ENCODE data around the gene FAM193A.
"Not testable (repeated sequence)": the region's sequence is repeated elsewhere in the genome, so short reads cannot be mapped to it uniquely, and the experiment has no call there.

FAM193A gene

DNA sequence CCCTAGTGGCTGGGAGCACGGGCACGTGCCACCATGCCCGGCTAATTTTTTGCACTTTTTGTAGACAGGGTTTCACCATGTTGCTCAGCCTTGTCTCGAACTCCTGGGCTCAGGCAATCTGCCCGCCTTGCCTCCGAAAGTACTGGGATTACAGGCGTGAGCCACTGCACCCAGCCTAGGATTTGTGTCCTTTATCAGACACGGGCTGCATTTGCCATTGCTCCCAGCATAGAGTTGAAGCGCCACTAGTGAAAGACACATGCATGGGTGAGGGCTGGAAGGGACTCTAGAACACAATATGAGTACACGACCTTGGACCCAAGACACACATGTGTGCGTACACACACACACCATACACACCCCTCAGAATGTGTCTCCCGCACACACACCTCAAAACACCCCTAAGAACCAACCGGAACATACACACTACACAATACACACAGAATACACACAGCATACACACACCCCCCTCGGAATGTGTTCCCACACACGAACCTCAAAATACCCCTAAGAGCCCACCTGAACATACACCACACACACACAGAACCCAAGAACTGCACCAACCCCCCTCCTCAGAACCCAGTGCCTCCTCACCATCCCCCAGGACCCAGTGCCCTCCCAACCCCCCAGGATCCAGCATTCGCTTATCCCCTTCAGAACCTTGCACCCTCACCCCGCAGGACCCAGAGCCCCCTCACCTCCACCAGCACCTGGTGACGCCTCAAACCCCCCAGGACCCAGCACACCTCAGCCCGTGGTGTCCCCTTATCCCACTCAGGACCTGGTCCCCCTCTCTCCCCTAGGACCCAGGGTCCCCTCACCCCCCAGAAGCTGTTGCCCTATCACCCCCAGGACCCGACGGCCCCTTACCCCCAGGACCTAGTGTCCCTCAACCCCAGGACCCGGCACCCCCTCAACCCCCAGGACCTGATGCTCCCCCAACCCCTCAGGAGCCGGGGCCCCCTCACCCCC, 218.7 kb downstream of the FAM193A start:
- DNase-seq = no peak

DNA sequence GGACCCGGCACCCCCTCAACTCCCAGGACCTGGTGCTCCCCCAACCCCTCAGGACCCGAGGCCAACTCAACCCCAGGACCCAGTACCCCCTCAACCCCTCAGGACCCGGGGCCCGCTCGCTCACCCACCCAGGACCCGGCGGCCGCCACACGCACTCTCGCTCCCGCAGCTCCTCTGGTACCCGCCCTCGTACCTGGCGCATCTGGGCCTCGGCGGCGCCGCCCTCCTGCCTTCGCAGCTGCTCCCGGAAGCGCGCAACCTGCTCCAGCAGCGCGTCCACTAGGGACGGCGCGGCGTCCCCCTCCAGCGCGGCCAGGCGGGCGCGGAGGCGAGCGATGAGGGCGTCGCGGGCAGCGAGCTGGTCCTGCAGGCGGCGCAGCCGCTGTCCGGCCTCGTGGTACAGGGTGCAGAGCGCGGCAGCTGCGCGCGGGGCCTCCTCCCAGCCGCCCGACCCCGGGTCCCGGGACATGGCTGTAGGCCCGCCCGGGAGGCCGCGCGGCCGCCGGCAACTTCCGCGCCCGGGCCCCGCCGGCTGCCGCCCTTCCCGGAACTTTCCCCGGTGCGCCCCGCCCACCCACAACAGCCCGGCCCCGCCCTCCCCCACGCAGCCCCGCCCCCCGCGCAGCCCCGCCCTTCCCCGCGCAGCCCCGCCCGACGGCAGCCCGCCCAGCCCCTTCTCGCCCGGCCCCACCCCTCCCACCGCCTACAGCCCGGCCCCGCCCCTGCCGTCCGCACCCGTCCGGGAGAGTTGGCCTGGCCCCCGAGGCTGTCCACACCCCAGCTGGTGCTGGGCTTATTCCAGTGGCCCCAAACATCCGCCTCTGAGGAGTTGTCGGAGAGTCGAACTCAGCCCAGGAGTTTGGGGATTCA, 219.6 kb downstream of the FAM193A start, which contains the start of gene TNIP2:
Gene TNIP2, minus strand, starts transcription at position 516 of the 870 bp plus-strand sequence. Its CDS starts 47 bp downstream, at position 469.
- DNase-seq = no peak

DNA sequence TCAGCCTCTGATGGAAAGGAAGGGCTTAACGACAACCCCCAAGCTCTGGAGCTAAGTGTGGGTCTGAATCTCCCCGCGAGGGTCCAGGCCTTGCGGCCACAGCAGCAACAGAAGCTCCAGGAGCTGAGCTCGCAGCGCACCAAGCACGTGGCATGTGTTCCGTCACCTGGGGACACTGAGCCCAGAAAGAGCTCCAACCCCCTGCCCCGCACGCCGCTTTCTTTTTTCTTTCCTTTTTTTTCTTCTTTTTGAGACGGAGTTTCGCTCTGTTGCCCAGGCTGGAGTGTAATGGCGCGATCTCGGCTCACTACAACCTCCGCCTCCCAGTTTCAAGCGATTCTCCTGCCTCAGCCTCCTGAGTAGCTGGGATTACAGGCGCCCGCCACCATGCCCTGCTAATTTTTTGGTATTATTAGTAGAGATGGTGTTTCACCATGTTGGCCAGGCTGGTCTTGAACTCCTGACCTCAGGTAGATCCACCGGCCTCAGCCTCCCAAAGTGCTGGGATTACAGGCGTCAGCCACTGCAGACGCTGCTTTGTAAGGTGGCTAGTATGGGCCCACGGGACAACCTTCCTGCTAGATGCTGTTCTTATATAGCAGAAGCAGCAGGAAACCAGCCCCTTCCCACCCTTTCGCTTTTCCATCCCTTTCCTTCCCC, 220.4 kb downstream of the FAM193A start:
- DNase-seq = no peak

DNA sequence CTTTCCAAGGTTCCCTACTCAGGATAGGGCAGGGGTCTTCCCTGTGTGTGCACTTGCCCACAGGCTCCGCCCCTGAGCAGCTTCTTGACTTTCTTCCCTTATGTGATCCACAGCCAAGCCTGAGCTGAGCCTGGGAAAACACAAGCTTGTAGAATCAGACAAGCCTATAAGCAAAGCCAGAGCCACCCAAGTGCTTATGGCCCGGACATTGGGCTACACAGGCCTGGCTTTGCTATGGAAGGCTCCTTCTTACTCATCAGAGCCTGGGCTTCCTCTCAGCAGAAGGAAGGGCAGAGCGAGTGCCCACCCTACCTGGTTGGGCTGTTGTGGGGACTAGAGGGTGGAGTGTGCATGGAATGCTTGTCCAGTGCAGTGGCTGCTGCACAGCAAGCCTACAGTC, 221.0 kb downstream of the FAM193A start:
- DNase-seq = no peak

DNA sequence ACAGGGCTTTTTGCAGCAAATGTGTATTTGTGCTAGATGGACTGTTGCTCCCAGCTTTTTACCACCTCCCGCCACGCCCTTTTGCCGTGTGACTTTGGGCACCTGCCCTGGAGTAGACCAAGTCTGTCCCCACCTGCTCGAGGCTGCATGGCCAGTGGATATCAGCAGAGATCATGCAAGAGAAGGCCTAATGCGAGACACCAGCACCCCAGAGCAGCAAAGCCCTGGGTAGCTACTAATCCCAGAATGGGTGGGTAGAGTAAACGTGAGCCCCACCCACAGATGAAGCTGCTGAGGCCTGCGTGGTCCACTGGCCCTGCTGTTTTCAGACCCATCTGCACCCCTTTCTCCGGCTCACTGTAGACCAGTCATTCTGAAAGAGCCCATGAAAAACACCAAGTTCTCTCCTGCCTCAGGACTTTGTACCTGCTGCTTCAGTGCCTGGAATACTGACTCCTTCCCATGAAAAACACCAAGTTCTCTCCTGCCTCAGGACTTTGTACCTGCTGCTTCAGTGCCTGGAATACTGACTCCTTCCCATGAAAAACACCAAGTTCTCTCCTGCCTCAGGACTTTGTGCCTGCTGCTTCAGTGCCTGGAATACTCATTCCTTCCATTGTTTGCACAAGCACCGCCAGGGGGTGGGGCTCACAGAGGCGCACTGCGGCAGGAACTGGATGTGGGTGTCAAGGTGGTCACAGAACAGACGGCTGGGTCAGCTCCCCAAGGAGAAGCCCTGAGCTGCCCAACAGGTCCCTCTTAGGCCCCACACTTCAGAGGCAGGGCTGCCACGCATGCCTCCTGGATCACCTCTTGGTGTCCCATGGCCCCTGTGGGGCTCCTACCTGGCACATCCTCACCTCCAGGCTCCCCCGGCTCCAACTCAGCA, 224.8 kb downstream of the FAM193A start:
- DNase-seq = no peak

DNA sequence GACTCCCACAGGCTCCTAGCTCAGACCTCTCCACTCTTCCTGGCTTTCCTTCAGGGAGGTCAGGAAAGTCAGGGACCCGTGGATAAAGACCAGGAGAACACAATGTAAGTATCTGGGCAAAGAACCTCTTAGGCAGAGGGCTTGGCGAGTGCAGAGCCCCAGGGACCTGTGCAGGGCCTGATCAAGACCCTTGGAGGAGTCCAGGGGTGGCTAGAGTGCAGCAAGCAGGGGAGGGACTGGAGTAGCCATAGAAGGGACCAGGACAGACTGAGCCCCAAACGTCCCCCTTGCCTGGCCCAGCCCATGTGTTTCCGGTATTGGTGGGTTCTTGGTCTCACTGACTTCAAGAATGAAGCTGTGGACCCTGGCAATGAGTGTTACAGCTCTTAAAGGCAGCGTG, 225.6 kb downstream of the FAM193A start:
- DNase-seq = no peak

DNA sequence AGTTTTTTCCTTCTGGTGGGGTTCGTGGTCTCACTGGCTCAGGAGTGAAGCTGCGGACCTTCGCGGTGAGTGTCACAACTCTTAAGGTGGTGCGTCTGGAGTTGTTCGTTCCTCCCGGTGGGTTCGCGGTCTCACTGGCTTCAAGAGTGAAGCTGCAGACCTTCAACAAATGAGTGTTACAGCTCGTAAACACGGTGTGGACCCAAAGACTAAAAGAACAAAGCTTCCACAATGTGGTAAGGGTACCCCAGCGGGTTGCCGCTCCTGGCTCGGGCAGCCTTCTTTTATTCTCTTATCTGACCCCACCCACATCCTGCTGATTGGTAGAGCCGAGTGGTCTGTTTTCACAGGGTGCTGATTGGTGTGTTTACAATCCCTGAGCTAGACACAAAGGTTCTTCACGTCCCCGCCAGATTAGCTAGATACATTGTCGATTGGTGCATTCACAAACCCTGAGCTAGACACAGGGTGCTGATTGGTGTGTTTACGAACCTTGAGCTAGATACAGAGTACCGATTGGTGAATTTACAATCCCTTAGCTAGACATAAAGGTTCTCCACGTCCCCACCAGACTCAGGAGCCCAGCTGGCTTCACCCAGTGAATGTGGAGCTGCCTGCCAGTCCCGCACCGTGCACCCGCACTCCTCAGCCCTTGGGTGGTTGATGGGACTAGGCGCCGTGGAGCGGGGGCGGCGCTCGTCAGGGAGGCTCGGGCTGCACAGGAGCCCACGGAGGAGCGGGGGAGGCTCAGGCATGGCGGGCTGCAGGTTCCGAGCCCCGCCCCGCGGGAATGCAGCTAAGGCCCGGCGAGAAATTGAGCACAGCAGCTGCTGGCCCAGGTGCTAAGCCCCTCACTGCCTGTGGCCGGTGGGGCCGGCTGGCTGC, 226.3 kb downstream of the FAM193A start:
- DNase-seq = not testable (repeated sequence)

DNA sequence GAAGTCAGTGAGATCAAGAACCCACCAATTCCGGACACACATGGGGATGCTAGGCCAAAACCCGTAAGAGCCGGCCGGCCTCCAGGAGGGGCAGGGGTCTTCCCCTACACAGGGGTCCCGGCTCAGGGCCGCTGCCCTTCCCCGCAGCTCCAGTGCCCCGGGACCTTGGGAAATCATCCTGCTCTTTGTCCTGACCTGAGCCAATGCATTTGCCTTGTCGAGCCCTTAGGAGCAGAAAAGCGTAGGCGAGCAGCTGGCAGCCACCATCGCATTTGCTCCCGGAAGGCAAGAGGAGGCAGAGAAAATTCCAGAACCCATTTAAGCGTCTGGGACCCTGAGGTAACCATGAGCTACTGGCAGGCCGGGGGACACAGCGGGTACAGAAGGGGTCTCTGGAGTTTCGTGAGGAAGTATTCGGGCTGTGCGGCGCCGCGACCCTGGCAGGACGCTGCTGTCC, 227.1 kb downstream of the FAM193A start:
- DNase-seq = no peak

DNA sequence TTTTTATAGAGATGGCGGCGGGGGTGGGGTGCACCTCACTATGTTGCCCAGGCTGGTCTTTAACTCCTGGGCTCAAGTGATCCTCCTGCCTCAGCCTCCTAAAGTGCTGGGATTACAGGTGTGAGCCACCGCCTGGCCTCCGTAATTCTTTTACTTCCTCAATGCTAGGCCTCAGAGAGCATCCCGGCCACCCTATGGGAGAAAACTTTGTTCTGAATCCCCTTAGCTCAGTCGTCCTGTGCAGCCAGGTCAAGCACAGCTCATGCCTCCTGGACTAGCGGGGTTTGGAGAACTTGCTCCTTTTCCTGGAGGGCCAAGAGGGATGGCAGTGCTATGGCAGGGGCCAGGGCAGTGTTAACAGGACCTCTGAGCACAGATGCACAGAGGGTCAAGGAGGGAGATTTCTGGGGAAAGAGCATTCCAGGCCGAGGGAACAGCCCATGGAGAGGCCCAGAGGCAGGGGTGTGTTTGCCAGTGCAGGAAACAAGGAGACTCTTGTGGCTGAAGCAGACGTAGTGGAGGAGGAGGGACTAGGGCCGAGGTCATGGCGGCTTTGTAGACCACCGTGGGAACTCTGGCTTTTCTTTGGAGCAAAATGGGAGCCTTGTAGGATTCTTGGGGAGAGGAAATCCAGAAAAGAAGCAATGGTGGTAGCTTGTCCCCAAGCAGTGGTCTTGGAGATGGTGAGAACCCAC, 229.5 kb downstream of the FAM193A start:
- no peak for DNase-seq

DNA sequence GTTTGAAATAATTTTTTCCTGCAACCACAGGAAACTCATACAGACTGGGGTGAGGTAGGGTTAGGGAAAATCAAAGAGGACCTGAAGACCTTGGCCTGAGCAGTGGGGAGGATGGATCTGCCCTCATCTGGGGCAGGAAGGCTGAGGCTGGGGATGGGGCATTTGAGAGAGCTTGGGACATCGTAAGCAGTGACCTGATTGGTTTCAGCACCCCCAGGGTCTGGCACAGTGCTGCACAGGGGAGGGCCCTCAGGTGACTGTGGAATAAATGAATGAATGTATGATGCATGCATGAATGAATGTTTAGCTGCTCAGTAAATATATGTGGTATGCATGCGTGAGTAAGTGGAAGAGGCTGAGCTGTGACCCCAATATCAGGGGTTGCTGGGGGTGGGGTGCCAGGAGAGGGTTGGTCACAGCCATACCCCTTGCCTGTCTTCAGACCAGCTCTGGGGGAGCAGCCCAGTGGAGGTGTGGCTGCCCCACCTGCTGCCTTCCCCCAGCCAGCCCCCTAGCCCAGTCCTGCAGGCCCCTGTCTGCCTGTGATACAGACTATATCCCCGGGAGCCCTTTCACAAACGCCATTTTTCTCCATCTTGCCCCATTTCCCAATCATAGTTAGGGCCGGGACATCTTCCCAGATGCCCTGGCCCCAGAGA, 230.7 kb downstream of the FAM193A start:
- DNase-seq = no peak

DNA sequence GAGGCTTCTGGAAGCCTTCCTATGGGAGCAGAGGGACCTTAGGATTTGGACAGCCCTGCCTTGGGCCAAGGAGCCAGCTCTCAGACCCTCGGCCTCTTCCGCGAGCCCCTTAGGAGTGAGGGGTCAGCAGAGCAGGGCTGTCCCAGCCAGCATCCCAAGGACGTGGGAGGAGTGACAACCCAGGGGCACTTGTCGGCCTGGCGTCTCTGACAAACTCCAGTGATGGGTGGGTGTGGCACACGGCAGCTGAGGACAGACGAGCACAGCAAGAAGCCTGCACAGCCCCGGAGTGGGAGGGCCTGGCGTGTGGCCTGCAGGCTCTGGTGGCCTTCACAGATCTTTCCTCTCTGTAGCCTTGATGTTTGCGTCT, 231.2 kb downstream of the FAM193A start:
- no peak for DNase-seq

DNA sequence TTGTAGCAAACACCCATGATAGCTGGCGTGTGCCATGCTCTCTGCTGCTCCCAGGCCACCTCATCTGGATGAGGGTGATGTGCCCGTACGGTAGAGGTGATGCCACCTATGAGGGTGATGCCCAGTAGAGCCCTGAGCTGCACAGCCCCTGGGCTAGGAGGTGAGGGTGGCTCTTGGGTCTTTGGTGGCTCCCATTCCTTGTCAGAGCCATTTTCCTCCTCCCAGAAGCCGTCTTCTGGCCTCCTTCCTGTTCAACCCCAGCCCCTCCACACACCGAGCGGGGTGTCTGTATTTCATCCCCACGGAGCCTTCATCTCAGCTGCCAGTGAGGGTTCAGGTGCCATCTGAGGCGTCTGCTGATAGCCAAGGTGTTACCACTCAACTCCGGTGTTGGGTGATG, 231.7 kb downstream of the FAM193A start:
- no peak for DNase-seq

DNA sequence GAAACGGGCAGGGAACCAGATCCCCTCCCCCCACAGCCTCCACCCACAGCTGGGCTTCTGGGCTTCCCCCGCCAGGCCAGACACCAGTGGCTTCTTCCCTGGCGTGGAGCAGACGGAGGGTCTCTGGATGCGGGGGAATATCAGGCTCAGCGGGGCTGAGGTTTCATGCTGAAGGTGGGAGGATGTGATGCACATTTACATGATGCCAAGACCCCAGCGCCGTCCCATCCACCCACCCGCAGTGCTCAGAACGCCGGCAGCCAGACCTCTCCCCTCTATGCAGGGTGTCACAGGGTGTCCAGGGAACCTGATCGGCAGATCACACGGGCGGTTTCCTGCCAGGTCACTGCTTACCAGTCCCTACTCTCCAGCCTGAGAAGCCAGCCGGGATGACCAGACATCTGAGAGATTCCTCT, 232.5 kb downstream of the FAM193A start:
- no peak for DNase-seq

DNA sequence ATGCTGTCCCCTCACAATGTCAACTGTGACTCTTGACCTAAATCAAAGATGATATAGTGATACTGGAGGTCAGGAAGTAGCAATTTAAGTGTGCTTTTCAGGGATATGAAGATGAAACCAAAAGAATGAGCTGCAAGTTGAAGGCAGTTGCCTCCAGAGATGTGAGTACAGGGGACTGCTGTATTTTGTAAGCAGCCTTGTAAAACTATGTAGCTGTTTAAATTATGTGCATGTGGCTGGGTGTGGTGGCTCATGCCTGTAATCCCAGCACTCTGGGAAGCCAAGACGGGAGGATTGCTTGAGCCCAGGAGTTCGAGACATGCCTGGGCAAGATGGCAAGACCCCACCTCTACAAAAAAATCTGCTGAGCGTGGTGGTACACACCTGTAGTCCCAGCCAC, 234.8 kb downstream of the FAM193A start:
- no peak for DNase-seq

DNA sequence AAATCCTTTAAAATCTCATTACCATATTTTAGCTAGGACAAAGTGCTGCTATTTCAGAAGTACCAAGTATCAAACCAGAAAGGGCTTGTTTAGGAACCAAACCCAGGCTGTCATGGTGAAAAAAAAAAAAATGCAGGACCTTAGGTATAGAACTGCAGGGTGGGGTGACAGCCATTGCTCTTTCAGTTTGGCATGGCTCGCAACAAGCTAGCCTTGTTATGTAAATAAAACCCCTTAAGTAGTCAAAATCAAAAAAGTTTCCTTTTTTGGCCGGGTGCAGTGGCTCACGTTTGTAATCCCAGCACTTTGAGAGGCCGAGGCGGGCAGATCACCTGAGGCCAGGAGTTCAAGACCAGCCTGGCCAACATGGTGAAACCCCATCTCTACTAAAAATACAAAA, 244.2 kb downstream of the FAM193A start:
- not testable (repeated sequence) for DNase-seq

DNA sequence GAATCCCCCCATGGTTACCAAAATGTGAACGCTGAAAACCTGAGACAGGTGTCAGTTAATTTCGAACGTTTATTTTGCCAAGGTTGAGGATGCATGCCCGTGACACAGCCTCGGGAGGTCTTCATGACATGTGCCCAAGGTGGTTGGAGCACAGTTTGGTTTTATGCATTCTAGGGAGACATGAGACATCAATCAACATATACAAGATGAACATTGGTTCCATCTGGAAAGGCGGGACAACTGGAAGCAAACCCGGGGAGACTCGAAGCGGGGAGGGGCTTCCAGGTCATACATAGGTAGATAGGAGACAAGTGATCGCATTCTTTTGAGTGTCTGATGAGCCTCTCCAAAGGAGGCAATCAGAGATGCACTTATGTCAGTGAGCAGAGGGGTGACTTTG, 245.5 kb downstream of the FAM193A start:
- DNase-seq = no peak
